Measurements from ENCODE around the gene NLRP6.
"Not testable (repeated sequence)": the region's sequence is repeated elsewhere in the genome, so short reads cannot be mapped to it uniquely, and the experiment has no call there.

NLRP6 gene

GRCh38 chr11:326842-327580 lies 48.8 kb downstream of the NLRP6 start:
- DNase-seq, result peak in 1 of 2 donors; percentile 47

- DNase-seq, result no peak
Observed at GRCh38 chr11:327581-327923, 49.3 kb downstream of the NLRP6 start.

- DNase-seq, result no peak
Observed at GRCh38 chr11:328012-328411, 49.8 kb downstream of the NLRP6 start.

GRCh38 chr11:328516-329100 lies 50.4 kb downstream of the NLRP6 start:
- DNase-seq, result not testable (repeated sequence)

GRCh38 chr11:329886-330253 lies 51.7 kb downstream of the NLRP6 start:
- no peak for DNase-seq

GRCh38 chr11:330307-330693 lies 52.1 kb downstream of the NLRP6 start:
- no peak for DNase-seq

GRCh38 chr11:330694-331357 lies 52.6 kb downstream of the NLRP6 start:
- DNase-seq, result no peak

- no peak for DNase-seq
Observed at GRCh38 chr11:331358-332060, 53.3 kb downstream of the NLRP6 start.

- no peak for DNase-seq
Observed at GRCh38 chr11:332651-333480, 54.7 kb downstream of the NLRP6 start.

- not testable (repeated sequence) for DNase-seq
Observed at GRCh38 chr11:333616-334263, 55.5 kb downstream of the NLRP6 start.

- DNase-seq, result no peak
Observed at GRCh38 chr11:334264-334994, 56.2 kb downstream of the NLRP6 start.
